GM18873 (cell line): ENCODE results near the gene NOP10.

Experiments
- ATAC-seq: cut with Tn5 transposase; IDR thresholded peaks from one replicate; pipeline ENCODE4 v1.9.1; 2021; ENCODE audit warnings: mild to moderate bottlenecking, moderate library complexity, moderate number of reproducible peaks; ENCODE audit not compliant: unreplicated experiment, low FRiP score

NOP10 gene

DNA sequence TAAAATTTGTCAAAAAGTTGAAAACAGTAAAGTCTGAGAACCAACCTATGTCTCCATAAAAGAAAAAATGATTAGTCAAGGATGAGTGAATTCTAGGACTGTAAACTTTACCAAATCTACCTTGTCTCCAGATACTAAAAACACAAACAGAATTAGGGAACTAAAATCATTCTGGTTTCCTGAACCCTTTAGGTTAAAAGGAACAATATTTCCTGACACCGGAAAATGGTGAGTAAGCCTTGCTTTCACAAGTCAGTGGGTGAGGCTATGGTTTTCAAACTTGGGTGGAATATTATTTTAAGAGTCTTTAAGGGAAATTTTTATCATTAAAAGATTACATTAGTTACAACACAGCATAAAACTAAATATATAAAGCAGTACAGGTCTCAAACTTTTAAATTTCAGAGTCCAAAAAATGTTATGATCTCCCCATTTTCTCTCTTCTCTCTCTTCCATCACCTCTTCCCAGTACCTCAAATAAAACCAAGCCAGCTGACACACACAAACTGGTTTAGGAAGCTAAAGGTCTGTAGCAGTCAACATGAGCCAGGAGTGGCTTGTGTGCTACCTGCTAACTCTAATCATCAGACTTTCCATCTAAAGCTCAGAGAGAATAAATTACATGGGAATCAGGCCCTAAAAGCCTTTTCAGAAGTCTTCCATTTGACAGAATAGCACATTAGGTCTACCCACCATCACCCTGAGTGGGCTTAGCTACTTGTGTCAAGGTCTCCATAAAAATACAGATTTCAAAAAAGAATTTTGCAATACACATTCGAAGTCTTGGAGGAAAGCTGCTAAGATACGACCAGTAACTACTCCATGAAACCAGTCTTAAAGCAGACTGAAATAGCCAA, 7.5 kb downstream of the NOP10 start:
- ATAC-seq, result no peak

DNA sequence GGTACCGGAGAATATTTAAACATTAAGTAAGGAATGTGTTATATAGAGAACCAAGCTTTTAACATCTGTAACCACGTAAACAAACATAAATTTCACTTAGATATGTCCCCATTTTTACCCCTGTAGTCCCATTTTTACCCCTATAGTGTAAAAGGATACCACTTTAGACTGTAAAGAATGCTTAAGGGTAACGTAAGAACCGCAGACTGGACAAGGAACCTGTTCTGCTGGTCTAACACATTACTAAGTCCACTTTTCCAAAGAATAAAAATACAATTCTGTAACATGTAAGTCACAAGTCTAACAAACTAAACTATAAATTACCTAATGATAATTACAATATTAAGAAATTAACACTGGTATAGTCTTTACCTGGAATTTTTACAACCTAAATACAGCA, 8.3 kb downstream of the NOP10 start:
- no peak for ATAC-seq

DNA sequence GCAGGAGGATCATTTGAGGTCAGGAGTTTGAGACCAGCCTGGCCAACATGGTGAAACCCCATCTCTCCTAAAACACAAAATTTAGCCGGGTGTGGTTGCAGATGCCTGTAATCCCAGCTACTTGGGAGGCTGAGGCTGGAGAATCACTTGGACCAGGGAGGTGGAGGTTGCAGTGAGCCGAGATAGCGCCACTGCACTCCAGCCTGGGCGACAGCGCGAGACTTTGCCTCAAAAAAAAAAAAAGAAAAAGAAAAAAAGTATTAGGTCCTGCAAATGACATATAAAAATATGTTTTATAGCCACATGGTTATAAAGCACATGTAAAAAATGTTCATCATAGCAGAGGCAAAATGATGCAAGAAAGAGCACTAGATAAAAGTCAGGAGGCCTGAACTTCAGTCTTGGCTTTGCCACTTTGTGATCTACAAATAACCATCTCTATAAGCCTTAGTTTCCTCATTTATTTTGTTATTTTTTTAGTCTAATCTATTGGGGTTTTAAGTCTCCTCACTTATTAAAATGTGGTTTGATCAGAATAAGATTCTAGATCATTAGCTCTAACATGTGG, 10.3 kb downstream of the NOP10 start:
- no peak for ATAC-seq

DNA sequence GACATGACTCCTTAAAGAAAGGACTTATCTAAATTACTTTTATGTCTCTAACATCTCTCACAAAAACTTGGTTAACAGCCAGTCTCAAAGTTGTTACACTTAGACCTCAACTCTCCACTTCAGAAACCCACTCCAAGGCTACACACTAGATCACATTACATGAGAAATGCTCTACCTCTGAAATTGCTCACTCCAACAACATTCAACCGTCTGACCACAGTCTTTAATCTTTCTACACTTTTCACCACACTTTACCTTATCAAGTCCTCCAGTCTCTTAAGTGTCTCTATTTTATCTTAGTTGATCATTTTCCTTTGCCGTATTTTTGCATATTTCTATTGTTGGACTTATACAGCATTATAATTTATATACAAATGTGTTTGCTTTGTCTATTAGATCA, 11.1 kb downstream of the NOP10 start:
- no peak for ATAC-seq

DNA sequence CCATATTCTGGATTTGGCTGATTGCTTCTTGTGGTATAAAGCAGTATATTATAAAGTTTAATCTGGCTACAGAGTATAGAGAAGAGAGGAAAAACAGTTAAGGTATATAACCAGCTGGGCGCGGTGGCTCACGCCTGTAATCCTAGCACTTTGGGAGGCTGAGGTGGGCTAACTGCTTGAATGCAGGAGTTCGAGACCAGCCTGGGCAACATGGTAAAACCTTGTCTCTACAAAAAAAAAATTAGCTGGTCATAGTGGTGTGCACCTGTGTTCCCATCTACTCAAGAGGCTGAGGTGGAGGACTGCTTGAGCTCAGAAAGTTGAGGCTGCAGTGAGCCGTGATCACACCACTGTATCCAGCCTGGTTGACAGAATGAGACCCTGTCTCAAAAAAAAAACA, 12.7 kb downstream of the NOP10 start:
- no peak for ATAC-seq

DNA sequence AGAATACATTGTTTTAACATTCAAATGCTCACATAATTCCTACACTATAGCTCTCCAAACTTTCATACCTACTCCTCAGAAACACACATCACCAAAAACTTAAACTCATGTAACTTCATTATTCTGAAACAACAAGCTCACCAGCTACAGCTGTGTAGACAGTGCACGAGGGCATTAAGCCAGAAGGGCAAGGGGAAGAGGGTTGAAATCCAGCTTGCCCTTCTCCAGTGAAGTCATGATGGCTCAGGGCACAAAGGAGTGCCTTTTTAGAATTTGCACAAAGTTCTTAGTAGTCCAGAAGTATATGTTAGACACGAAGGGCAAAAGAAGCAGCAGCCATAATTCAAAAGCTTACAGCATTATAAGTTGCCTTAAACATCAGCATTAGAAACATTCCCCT, 13.9 kb downstream of the NOP10 start:
- ATAC-seq, result no peak

DNA sequence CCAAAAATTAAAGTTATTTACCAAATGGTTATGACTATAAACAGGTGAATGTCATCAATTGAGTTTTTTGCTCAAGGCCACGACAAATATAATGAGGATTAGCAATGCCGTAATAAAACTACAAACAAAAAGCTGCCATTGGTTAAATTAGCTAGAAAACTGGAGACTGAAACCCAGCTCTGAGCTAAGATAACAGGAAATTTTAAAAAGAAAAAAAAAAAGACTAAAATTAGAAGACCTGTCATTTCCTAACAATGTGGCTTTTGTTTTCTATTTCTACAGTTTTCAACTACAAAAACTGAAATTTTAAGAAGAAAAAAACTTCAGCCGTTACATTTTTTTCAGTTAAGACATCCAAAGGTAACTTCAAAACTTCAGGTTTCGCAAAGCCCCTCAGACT, 15.0 kb downstream of the NOP10 start:
- no peak for ATAC-seq

DNA sequence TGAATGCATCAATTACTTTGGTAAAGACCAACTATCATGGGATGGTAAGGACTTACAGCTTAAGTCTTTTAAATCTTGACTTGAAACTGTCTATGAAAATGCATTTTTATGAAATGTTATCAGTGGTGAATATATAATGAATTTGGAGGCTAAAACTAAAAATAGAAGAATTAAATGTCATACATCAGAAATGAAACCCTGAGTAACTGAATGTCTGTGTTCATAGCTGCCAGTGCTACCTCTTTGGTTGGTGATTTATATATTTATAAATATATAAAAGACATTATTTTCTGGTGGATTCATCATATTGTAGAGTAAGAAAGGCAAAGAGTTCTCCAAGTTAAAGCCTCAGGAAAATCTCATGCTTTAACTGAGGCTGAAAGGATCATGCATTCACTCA, 17.6 kb downstream of the NOP10 start:
- no peak for ATAC-seq

DNA sequence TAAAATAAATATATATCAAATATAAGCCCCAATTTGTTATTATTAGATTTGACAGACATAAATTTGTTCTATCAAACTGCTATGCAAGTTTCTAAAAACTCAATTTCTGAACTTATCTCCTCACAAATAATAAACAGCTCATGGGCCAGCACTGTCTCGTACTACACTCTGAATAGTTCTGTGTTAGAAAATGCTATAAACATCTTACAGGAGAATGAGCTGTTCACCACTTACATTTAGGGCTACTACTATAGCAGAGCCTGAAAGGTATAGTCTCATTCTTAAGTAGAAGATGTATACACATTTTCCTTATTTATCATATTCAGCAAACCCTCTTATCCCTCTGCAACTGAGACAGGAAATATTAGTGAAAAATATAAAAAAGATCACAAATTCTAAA, 18.0 kb downstream of the NOP10 start:
- no peak for ATAC-seq

DNA sequence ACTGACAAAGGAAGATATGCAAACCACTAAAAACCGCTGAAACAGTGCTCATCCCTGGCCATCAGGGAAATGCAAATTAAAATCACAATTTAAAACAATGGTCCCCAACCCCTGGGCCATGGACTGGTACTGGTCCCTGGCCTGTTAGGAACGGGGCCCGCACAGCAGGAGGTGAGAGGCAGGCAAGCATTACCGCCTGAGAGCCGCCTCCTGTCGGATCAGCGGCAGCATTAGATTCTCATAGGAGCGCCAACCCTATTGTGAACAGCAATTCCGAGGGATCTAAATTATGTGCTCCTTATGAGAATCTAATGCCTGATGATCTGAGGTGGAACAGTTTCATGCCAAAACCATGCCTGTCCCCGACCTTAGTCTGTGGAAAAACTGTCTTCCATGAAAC, 19.7 kb downstream of the NOP10 start:
- ATAC-seq, result no peak

DNA sequence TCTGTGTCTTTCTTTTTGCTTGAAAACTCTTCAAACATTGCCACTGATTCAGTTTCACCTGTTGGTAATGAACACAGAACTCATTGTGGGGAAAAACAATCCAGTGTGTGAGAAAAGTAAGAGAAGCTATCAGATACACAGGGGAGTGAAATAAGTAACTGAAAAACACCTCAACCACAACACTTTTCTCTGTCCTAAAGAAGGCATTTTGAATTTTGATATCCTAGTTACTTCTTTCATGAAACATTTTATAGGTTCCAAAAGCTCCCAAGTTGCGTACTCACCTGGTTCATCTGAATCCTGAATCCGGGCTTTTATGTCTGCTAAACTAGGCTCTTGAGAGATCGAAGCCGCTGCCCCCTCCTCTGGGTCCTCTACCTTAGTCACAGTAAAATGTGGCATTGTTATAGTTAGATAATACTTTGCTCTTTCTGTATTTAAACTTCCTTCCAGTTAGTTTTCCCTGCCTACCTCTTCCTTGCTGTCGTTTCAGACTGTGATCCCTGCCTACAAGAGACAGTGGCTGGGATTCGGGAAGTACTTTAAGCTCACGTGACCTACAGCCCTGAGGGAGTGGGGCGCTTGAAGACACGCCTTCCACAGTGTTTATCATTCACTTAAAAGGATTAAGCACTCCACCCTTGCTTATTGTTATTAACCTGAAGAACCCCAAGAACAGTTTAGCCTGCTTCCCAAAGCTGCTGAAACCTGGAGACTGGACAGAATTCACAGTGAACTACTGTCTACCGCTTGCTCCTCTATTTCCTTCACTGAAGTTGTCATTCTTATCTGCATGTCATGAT, 24.5 kb downstream of the NOP10 start:
- ATAC-seq, result peak; percentile 54

DNA sequence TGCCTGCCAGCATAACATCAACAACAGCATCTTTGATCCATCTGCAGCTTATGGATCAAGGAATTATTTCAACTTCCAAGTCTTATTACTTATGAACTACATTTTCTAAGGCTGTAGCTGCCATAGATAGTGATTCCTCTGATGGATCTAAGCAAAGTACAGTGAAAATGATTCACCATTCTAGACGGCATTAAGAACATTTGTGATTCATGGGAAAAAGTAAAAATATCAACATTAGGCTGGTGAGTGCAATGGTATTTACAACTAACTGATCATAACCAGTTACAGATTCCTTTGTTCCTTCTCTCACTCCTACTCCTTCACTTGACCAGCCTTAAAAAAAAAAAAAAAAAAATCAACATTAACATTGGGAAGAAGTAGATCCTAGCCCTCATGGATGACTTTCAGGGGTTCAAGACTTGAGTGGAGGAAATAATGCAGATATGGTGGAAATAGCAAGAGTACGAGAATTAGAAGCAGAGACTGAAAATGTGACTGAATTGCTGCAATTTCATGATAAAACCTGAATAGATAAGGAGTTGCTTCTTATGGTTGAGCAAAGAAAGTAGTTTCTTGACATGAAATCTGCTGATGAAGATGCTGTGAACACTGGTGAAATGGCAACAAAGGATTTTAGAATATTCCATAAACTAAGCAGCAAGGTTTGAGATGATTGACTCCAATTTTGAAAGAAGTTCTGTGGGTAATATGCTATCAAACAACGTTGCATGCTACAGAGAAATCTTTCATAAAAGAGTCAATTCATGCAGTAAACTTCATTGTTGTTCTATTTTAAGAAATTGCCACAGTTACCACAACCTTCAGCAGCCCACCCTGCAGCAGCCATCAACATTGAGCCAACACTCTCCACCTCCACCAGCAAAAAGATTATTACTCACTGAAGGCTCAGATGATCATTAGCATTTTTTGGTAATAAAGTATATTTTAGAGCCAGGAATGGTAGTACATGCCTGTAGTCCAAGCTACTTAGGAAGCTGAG, 28.1 kb downstream of the NOP10 start:
- ATAC-seq, result no peak

DNA sequence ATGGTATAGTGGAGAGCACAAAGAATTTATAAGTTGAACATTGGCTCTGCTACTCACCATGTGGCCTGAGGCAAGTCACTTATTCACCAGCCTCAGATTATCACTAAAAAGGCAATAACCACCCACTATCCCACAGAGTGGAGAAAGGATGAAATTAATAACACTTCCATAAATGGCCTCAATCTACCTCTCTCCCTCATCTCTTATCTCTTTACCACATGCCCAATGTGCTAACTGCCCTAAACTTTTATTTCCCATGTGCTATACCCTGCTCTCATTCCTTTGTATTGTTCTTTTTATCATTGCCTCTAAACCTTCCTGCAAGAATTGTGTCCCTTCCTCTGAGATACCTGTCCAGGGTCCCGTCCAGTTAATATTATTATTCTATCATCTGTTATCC, 31.4 kb downstream of the NOP10 start:
- no peak for ATAC-seq

DNA sequence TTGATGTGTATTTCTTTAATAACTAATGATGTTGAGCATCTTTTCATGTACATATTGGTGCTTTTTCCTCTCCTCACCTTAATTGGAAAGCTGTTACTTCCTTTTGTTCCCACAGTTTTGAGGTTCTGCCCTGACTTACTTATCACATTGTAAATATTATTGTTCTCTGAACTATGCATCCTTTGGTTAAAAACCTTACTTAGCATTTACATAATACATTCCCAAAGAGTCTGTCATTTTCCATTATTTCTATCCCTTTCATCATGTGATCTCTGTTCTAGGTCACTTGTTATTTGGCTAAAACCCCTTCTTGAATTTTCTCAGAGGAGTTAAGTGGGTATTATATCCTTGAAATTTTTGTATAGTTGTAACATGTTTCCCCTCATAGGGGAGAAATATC, 38.3 kb downstream of the NOP10 start:
- no peak for ATAC-seq

DNA sequence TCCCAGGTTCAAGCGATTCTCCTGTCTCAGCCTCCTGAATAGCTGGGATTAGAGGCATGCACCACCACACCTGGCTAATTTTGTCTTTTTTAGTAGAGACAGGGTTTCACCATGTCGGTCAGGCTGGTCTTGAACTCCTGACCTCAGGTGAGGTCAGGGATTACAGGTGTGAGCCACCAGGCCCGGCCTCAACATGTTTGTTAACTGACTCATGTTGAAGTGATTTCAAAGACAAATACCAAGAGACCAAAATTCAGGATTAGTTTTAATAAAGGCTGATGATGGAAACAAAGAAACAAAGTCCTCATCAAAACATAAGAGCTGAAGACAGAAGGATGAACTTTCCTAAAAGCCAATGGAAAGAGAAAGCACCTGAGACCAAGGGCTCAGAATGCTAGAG, 41.9 kb downstream of the NOP10 start:
- ATAC-seq, result no peak

DNA sequence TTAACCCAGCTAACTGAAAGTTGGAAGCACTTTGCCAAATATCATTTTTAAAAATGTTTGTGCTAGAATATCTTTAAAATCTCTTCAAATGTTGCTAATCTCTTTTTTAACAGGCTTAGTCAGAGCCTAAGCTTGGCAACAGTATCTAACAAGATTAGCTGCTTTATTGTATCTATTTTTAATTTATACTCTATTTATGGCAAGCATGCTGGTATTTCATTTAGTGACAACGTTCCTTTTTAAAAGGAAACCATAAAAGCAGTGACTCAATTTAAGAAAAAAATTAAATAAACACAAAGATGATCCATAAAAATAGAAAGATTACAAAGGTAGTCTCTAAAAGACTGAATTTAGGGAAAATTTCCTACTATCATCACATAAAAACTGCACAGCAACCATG, 45.9 kb downstream of the NOP10 start:
- no peak for ATAC-seq

DNA sequence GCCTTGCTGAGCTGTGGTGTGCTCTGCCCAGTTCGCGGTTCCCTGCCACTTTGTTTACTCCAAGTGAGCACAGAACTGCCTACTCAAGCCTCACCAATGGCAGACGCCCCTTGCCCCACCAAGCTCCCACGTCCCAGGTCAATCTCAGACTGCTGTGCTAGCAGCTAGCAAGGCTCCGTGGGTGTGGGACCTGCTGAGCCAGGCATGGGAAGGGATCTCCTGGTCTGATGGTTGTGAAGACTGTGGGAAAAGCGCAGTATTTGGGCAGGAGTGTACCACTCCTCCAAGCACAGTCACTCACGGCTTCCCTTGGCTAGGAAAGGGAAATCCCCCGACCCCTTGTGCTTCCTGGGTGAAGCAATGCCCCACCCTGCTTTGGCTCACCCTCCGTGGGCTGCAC, 50.3 kb downstream of the NOP10 start:
- ATAC-seq, result no peak
